ENCODE measurements around the gene CIPC. TPM values are rescaled to one million over a fixed set of nuclear protein-coding genes. Genes with fewer than 3 reads are reported as not detected.
A peak's percentile ranks its signal among the peaks of the same experiment; 100 is the strongest.

The CIPC gene
- total RNA-seq, 1 donor from 2014 or later, result 12.4 TPM

DNA sequence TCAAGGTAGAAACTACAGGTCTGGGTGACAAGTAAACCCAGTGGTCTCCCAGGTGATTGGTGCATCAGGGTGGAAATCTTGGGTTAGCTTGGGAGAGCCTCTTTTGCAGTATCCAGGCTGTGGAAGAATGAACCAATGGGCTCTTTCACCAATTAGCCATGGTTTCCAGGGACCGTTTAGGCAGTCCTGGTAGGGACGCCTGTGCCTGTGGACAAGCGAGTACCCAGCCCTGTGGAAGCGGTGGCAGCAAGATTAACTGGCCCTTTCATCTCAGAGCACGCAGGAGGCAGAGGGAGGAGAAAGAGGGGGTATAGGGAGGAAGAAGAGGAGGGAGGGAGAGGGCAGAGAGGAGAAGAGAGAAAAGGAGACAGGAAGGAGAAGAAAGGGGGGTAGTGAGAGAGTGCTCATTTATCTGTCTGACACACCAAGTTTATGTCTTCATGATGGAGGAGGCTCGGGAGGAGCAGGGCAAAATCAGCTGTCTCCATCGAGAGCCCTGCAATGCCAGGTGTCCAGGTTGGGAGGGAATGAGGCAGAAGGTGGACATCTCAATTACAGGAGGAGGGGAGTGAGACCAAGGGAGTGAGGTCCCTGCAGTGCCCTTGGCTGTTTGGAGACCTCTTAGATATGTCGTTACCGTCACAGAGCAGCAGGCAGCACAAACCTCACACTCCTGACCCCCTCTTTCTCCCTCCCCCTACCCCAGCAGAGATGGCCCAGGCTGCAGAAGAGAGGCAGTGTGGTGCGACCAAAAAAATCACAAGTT is 48.1 kb downstream of the CIPC start:
- Mint-ChIP-seq H3K9me3 (ENCODE audit: unreplicated experiment) (no peaks in the 10 kb centered on the region), H3K4me1 (ENCODE audit: unreplicated experiment) (peaks cover 4% of the 10 kb centered on the region), H3K27me3 (ENCODE audit: unreplicated experiment) (peaks cover 64% of the 10 kb centered on the region), H3K36me3 (ENCODE audit: unreplicated experiment) (no peaks in the 10 kb centered on the region), H3K4me3 (ENCODE audit: unreplicated experiment) (no peak overlapping the region), H3K27ac (ENCODE audit: unreplicated experiment) (no peak overlapping the region)
- no peak for DNase-seq (ENCODE audit: extremely low spot score, unreplicated experiment)
- TF ChIP-seq, protein P1, sequence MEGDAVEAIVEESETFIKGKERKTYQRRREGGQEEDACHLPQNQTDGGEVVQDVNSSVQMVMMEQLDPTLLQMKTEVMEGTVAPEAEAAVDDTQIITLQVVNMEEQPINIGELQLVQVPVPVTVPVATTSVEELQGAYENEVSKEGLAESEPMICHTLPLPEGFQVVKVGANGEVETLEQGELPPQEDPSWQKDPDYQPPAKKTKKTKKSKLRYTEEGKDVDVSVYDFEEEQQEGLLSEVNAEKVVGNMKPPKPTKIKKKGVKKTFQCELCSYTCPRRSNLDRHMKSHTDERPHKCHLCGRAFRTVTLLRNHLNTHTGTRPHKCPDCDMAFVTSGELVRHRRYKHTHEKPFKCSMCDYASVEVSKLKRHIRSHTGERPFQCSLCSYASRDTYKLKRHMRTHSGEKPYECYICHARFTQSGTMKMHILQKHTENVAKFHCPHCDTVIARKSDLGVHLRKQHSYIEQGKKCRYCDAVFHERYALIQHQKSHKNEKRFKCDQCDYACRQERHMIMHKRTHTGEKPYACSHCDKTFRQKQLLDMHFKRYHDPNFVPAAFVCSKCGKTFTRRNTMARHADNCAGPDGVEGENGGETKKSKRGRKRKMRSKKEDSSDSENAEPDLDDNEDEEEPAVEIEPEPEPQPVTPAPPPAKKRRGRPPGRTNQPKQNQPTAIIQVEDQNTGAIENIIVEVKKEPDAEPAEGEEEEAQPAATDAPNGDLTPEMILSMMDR (IDR thresholded peaks at IDR 0.05), result no peak

DNA sequence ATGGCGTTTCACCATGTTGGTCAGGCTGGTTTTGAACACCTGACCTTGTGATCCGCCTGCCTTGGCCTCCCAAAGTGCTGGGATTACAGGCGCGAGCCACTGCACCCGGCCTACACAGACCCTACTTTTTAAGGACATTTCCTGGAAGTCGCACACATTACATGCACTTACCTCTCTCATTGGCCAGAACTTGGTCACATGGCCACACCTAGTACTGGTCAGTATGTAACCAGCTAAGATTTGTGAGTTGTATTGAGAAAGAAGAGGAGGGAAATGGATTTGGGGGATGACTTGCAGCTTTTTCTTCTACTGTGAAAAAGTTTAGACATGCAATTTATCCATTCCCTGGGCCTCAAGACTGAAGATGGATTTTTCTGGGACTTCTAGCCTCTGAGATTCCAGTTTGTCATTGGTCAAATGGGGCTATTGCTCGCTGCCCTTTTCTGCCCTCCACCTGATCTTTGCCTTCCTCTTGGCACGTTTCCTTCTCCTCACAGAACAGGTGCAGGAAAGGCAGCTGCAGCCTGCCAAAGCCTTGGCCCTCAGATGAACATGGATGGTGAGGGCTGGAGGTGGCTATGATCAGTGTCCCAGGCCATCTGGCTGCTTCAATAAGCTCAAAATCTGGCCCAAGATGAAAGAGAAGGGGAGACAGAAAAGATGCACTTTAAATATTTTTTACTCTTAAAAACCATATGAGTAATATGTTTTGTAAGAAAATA is 50.6 kb downstream of the CIPC start:
- TF ChIP-seq, protein P1 (IDR thresholded peaks at IDR 0.05), result no peak
- no peaks in the 10 kb centered on the region for H3K4me1 Mint-ChIP-seq (ENCODE audit: unreplicated experiment)
- no peaks in the 10 kb centered on the region for H3K36me3 Mint-ChIP-seq (ENCODE audit: unreplicated experiment)
- peaks cover 53% of the 10 kb centered on the region for H3K27me3 Mint-ChIP-seq (ENCODE audit: unreplicated experiment)
- H3K27ac Mint-ChIP-seq (ENCODE audit: unreplicated experiment), result no peak overlapping the region
- H3K4me3 Mint-ChIP-seq (ENCODE audit: unreplicated experiment), result no peak overlapping the region
- H3K9me3 Mint-ChIP-seq (ENCODE audit: unreplicated experiment), result no peaks in the 10 kb centered on the region
- DNase-seq (ENCODE audit: extremely low spot score, unreplicated experiment), result no peak

DNA sequence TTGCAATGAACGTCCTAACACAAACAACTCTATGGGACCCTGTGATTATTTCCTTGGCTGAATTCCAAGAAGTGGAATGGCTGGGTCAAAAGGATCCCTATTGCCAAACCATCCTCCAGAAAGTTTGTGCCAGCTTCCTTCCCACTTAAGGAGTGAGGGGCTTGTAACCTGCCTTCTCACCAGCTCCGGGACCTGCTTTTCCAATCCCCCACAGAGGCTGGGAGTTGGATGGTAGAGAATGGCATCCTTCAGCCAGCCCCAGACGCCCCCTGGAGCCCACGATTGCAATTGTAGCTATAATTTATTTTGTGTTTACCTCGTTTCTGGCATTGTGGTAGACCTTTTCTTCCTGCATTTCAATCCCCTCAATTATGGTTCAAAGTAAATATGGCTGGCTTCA is 53.2 kb downstream of the CIPC start:
- no peaks in the 10 kb centered on the region for H3K9me3 Mint-ChIP-seq (ENCODE audit: unreplicated experiment)
- H3K36me3 Mint-ChIP-seq (ENCODE audit: unreplicated experiment), result no peaks in the 10 kb centered on the region
- H3K4me1 Mint-ChIP-seq (ENCODE audit: unreplicated experiment), result no peaks in the 10 kb centered on the region
- no peak for DNase-seq (ENCODE audit: extremely low spot score, unreplicated experiment)
- no peak overlapping the region for H3K27ac Mint-ChIP-seq (ENCODE audit: unreplicated experiment)
- TF ChIP-seq, protein P1 (IDR thresholded peaks at IDR 0.05), result peak; percentile 57
- H3K27me3 Mint-ChIP-seq (ENCODE audit: unreplicated experiment), result peaks cover 45% of the 10 kb centered on the region
- H3K4me3 Mint-ChIP-seq (ENCODE audit: unreplicated experiment), result no peak overlapping the region

DNA sequence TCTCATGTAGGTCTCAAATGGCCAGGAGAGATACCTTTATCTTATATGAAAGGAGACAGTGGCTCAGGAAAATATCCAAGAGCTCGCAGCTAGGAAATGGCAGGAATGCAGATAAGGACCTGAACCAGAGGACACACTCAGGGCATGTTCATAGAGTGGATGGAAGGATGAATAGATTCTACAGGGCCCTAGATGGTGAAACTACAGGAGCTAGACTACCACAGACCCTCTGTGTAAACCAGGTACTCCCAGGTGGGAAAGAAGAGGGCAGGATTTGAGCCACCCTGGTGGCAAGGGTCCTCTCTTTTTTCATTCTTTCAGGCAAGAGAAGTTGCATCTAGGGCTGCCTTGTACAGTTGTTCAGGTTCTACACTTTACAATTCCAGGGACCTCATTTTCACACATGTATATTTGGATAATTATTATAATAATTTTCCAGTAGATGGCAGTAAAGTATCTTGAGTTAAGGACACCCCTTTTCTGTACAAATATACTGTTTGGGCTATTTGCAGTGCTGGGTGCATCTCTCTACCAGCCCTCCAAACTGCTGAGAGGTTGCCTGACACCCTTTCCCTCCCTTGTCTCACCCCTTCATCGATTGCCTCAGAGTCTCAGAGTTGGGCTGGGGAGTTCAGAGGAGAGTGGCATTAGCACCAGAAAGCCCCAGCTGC is 54.0 kb downstream of the CIPC start:
- Mint-ChIP-seq H3K36me3 (ENCODE audit: unreplicated experiment) (no peaks in the 10 kb centered on the region), H3K9me3 (ENCODE audit: unreplicated experiment) (no peaks in the 10 kb centered on the region), H3K27ac (ENCODE audit: unreplicated experiment) (no peak overlapping the region), H3K4me3 (ENCODE audit: unreplicated experiment) (no peak overlapping the region), H3K27me3 (ENCODE audit: unreplicated experiment) (peaks cover 37% of the 10 kb centered on the region), H3K4me1 (ENCODE audit: unreplicated experiment) (no peaks in the 10 kb centered on the region)
- no peak for DNase-seq (ENCODE audit: extremely low spot score, unreplicated experiment)
- TF ChIP-seq, protein P1 (IDR thresholded peaks at IDR 0.05), result peak; percentile 44

DNA sequence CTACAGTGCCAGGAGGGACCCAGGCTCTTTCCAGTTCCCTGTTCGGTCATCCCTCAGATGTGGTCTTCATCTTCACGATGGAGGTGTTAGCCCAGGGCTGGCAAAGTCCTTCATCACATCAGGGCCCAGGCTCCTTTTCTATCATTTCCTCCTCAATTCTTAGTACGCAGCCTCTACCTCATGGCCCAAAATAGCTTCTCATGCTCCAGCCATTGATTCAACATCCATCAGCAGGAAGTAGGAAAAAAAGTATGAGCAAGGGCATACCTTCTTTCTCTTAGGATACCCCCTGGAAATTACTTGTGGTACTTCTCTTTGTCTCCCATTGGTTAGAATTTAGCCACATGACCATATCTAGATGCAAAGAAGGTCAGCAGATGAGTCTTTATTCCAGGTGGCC is 55.7 kb downstream of the CIPC start:
- H3K27me3 Mint-ChIP-seq (ENCODE audit: unreplicated experiment), result peaks cover 33% of the 10 kb centered on the region
- H3K36me3 Mint-ChIP-seq (ENCODE audit: unreplicated experiment), result no peaks in the 10 kb centered on the region
- peaks cover 5% of the 10 kb centered on the region for H3K4me1 Mint-ChIP-seq (ENCODE audit: unreplicated experiment)
- H3K27ac Mint-ChIP-seq (ENCODE audit: unreplicated experiment), result no peak overlapping the region
- no peaks in the 10 kb centered on the region for H3K9me3 Mint-ChIP-seq (ENCODE audit: unreplicated experiment)
- no peak for DNase-seq (ENCODE audit: extremely low spot score, unreplicated experiment)
- no peak overlapping the region for H3K4me3 Mint-ChIP-seq (ENCODE audit: unreplicated experiment)
- TF ChIP-seq, protein P1 (IDR thresholded peaks at IDR 0.05), result no peak

Data from osteocyte (in vitro differentiated cells).